HG03571 (cell line): ENCODE measurements around the gene MALSU1.

Source experiments
- ATAC-seq: cut with Tn5 transposase; IDR thresholded peaks from one replicate; pipeline ENCODE4 v1.9.1; 2021; ENCODE audit not compliant: unreplicated experiment

The MALSU1 gene

DNA sequence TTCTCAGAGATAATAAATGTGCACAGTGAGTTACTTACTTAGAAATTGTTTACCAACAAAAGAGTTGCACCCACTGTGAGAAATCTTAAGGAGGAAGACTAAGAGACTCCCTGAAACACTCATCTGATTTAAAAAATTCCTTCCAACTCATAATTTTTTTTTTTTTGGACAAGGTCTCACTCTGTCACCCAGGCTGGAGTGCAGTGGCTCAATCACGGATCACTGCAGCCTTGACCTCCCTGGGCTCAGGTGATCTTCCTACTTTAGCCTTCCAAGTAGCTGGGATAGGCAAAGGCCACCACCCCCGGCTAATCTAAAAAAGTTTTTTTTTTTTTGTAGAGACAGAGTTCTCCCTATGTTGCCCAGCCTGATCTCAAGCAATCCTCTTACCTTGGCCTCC, 36.0 kb downstream of the MALSU1 start:
- ATAC-seq: no peak

DNA sequence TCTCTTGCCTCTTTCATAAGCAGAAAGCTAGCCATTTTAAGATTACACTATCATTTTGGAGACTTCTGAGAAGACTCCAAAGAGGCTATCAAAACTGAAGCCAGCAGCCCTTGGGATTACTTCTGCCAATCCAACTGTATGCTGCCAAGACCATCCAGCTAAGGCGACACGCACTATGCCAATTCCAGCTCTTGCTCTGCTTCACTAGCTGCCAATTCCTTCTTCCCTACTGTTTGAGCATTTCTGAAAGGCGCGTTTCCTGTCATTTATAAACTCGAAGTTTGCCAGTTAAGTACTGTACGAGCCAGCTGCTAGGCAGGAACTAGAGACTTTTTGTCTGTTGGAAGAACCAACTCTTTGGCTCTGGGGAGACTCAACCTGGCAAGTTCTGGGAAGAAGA, 36.5 kb downstream of the MALSU1 start:
- ATAC-seq: no peak

DNA sequence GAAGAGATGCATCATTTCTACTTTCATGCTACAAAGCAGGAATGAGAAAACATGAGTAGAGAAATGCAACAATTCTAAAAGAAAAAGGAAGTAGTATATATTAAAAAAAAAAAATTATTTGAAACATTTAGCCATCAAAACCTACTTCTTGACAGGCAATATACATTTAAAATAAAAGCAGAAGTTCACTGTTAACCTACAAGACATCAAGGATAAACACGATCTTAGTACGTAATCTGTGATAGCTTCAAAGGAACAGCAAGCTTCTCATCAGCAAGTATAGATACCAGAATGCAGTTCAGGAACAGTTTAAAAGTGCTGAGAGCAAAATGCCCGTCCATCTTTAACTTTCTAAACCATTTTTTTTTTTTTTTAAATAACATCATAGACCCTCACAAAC, 36.9 kb downstream of the MALSU1 start:
- no peak for ATAC-seq

DNA sequence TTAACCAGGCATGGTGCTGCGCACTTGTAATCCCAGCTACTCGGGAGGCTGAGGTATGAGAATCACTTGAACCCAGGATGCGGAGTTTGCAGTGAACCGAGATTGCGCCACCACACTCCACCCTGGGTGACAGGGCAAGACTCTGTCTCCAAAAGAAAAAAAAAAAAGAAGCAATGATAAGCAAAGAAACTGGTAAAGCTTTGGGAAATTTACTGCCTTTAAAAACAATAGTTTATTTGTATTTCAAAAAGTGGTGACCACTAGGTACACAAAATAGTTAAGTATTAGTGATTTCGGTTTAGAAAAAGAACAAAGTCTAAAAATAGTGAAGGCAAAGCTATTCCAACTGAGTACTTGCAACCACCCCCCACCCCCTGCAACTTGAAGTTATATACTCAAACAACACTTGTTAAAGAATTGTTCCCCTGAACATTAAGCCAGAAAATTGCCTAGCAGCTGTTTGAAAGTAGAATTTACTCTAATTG, 37.7 kb downstream of the MALSU1 start:
- no peak for ATAC-seq

DNA sequence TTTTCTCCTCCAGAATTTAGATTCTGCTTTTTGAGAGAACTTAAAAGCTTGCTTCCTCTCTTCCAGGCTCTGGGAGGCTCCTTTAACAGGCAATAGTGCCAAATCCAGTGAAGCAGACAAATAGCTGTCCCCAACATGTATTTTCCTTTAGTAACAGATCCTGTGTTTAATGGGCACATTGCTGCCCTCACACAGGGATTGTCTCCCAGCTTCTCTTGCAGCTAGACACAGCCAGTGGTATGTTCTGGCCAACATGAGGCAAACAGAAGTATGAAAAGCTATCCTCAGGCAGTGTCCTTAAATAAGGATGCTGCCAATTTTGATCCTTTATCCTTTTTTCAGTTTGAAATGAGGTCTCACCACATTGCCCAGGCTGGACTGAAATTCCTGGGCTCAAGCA, 38.2 kb downstream of the MALSU1 start:
- ATAC-seq: no peak

DNA sequence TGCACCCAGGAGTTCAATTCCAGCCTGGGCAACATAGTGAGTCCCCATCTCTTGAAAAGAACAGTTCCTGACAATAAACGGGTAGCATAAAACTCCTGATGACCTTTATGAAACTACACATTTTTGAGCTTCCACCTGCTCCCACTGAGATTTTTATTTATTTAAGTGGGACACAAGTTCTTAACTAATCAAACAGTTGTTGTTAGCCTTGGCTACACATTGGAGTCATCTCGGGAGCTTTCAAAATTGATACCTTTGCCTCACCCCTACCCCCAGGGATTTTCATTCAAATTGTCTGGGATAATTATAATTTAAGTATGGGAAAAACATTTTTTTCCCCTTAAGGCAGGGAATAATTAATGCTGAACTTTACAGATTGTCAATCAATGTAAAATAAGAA, 39.3 kb downstream of the MALSU1 start:
- ATAC-seq: no peak

DNA sequence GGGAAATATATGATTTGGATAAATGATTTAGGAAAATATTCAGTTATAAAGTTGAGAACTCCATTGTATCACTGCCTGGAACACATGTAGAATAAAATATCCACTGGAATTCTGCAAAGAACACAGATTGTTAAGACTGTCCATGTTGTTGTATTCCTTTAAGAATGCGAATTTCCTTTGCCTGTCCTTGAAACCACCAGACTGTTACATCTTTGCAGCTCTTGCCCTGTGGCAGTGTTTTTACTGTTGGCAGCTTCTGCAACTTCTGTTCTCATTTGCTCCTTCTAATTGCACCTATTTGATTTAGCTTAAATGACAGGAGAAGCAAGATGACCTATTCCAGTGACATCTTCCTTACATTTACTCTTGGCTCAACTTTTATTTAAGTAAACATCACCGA, 39.7 kb downstream of the MALSU1 start:
- no peak for ATAC-seq

DNA sequence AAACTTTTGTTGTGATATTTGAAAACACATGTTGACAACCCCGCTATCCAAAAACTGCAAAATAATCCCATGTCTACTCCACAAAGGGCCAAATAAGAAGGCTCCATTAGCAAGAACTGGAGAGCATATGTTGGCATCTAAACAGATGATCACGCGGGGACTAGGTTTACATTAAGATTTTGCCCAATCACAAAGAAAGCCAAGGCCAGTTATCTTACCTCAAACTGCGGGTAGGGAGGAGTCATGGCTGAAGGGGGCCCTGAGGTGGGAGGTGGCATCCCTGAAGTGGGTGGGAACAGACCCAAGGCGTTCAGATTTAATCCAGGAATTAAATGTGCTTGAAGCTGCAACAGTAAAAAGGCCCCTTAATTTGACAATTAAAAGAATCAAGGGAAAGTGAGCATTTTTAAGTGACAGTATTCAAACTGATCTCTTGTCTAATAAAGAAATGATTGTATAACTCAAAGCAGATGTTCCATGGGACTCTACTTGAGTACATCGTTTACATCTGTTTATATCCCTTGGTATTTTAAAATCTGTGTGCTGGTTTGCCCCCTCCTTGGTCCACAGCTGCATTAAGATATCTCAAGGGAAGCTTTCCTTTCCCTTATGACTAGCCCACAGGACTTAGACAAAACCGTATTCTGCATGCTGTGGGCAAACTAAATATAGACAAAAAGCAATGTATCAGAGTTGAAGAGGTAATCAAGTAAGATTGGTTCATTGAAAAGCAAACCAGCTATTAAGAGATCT, 42.9 kb downstream of the MALSU1 start:
- ATAC-seq: no peak

DNA sequence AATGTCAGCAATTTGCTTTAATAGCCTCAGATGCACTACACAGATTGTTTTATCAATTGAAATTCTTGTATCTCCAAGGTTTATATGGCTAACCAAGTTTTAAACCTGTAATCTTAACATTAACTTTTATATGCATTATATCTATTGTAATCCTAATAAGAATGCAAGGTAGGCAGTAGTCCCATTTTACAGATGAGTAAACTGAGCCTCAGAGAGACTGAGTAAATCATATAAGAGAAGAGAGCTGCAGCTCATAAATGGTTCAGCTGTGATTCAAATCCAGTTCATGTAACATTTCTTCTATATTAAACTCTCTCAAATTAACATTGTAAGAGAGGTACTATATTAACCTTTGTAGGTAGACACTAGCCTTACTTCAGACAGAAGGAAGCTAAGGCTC, 44.0 kb downstream of the MALSU1 start:
- no peak for ATAC-seq

DNA sequence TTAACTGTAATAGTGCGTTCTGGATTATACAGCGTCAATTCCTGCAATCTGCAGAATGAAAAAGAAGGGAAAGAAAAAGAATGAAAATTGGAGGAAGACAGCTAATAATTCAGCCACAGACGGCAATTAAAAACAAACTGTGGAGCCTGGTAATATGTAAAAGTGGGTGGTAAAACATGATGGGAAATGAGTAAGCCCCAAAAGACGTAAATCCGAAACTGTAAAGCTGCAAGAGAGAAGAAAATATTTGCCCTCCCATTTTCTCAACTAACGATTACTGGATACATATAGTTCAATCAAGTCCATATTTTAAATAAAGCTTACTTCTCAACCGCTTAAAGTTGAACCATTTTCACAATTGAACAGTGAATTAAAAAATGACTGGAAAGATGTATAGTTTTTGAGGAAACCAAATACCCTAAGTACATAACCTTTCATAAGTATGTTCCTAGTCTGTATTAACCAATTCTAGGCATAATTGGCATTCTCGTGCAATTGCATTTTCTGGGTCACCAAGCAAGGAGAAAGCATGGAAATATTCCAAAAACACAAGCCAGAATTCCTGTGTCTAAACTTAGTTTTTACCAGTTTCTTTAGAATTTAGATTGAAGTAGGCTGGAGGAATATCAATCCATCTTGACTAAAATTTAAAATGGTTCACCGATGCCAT, 44.8 kb downstream of the MALSU1 start:
- no peak for ATAC-seq

DNA sequence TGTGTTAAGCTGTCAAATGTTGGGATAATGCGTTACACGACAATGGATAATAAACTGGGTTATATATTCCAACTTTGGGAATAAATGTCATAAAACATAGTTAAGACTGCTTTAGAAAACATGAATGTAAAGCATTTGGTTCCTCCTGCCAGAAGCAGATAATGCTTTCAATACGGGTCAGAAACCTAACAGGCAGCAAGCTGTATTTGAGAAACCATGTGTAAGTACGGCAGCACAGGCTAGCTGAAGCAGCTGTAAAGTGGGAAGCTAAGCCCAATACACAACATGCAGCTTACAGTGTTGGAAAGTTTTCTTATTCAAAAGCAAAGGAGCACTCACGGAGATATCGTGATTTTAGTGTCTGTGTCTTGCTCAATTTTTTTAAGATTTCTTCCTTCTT, 46.5 kb downstream of the MALSU1 start:
- ATAC-seq: no peak

DNA sequence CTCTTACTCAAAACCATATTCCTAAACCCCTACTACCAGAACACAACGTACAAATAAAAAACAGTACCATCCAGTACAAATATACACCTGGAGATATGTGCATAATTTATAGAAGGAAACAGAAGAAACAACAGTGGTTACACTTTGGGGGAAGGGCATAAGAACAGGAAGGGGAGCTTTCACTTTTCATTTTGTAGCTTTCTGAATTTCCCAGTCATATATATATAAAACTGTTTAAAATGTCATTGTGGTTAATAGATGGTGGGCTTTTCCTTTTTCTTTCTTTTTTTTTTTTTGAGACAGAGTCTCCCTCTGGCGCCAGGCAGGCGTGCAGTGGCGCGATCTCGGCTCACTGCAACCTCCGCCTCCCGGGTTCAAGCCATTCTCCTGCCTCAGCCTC, 47.2 kb downstream of the MALSU1 start:
- no peak for ATAC-seq

DNA sequence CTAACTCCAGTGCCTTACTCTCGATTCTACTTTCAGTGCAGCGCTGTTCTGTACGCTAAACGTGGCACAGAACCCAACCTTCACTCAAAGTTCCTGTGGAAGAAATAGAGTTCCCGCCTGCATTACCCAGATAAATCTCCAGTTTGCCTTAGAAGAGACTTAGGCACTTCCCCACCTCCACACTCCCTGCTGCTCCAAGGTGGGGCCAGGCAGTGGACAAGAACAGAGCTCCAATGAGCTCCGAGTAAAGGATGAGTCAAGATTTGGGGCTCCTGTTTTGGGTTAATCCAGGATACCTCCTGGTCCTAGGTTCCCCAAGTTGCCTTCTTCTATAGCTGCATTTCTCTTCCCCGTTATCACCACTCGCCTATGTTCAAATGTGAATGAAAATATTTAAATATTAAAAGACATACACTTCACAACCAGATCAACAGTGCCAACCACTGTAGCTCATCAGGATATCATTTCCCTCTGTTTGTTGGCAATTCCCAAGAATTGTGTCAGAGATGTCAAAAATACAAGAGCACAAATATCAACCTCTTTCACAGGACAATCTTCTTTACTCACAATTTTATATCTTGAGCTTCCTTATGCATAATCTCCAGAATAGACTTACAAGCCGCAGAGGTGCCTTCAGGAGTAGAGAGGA, 48.0 kb downstream of the MALSU1 start:
- ATAC-seq: no peak

DNA sequence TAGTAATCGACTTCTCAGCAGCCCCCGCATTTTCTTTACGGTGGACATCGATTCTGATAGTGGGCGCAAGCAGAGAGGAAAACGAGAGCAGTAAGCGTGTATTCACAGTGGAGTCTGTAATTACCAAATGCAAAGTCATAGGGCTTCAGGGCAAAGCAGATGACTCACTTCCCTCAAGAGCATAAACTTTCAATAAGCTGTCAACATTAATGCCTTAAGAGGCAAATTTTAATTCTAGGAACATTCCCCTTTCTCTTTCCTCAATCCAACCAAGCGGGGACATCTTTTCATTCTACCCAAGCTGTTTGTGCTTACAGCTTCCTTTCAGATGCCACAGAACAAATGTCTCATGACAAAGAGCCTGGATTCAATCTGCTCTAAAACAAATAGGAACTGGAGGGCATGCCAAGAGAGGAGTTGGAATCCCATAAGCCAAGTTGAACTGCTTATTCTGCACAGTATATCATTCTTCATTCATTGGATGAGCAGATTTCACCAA, 48.6 kb downstream of the MALSU1 start:
- no peak for ATAC-seq

DNA sequence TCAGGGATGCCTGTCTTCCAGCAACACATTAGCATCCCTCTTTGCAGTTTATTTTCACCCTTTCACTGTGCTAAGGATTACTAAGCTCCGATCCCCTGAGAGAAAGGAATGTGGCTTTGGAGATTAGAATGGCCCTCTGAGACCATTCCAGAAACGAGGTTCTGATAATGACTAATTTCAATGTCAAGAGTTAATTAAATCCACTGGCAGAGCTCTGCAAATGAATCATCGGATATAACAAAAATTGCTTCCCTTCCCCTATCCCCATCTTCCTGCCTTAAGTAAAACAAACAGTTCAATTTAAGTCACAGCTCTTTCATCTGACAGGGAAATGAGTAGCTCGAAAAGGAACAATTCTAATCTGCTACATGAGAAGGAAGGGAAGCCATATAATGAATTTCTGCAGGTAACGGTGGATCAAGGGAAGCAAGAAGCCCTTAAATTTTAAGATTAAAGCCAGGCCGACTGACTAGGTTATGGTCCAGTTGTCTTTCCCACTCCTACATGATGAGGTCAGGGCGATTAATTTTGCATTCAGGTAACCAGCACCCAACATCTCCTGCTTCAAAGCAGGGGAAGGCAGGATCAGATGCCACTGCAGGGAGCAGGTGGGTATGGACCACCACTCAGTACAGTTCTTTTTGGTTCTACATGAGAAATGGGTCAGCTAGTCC, 50.5 kb downstream of the MALSU1 start:
- no peak for ATAC-seq

DNA sequence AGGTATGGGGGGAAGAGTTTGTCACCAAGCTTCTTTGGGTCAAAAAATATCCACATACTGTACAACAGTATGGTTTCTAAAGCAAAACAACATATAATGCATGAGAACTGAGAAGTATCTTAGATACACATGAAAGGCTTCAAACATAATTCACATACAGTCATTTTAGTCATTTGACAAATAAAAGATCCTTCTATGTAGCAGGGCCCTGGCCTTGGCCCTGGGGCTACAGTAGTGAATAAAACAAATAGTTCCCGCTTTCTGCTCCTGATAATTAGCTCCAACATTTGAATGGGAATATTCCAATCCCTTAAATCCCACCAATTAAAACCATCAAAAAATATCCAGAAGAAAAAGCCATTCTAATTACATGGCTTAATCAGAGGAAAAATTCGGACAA, 51.3 kb downstream of the MALSU1 start:
- ATAC-seq: no peak

DNA sequence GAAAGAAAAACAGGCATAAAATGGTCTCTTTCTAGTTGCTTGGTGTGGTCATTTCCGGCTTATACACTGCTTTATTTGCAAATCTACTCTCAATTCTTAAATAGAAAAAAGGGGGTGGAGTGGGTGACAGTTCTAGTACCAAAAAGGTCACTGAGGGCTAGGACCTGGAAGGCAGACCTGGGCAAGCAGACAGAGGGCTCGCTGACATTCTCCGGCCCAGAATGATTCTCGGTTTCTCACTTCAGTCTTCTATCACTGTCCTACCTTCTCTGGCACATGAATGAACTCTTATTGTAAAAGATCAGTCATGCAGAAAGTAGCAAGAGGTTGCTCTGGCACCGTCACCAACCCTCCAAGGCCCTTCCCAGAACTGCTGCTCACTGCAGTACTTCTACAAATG, 54.0 kb downstream of the MALSU1 start:
- no peak for ATAC-seq

DNA sequence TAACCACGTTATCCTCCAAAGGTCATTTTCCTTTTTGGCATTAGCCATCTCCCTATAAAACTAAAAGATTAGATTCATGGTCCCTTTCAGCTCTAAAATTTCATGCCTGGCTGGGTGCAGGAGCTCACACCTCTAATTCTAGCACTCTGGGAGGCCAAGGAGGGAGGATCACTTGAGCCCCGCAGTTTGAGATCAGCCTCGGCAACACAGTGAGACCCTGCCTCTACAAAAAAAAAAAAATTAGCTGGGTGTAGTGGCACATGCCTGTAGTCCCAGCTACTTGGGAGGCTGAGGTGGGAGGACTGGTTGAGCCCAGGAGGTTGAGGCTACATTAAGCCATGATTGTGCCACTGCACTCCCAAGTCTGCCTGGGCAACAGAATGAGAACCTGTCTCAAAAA, 57.0 kb downstream of the MALSU1 start:
- ATAC-seq: no peak

DNA sequence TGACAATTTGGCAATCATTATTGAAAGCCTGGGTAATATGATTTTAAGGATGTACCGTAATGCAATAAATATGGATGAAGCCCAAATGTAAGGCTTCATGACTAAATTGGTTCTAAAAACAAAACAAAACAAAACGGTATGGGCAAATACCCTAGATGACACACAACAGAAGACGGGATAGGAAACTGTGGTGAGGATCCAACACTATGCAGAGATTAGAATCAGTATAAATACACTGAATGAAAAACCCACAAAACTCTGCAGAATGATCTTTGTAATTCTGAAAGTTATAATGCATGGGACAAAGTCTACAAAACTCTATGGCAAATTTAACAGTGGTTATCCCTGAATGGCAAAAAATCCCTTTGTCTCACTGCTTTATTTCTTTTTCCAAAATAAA, 57.6 kb downstream of the MALSU1 start:
- ATAC-seq: no peak

DNA sequence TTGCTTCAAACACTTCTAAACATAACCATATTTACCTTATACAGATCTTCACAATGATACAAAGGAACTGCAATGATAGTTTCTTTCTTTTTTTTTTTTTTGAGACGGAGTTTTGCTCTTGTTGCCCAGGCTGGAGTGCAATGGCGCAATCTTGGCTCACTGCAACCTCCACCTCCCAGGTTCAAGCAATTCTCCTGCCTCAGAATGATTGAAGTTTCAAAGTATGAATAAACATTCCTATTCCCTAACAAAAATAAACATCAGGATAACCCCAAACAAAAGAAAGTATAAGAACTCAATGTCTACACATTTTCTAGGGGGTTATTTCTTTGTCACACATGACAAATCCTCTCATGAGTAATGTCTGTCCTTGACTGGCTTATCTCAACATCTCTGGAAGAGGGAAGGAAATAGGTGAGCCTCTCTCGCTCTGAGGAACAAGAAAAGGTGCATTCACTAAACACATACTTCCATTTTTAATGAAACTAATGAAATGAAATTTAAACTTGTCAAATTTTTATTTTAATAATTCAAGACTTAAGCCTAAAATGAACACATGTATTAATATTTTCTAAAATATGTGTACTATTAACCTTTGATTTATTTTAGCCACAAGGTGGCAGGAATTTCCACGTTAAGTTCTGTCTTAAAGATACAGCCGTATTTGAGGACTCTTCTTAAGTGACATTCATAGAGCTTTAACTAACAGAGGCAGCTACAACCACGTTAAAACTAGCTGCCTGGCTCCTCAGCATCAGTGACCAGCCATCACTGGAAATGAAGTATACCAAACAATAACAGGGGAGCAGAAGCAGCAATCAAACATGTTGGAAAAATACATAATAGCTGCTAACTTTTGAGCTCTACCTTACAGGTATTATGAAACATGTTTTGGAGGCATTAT, 58.3 kb downstream of the MALSU1 start:
- no peak for ATAC-seq
